RPMI7951 (cell line): ENCODE measurements around the gene NKAP. TPM values are rescaled to one million over a fixed set of nuclear protein-coding genes. Genes with fewer than 3 reads are reported as not detected.
"Not testable (repeated sequence)": the region's sequence is repeated elsewhere in the genome, so short reads cannot be mapped to it uniquely, and the experiment has no call there.

ENCODE experiments used
- DNase-seq: peaks from one replicate; pipeline ENCODE4 v3.0.0-alpha.2; 2012; ENCODE audit warnings: low read depth
- total RNA-seq: library from RNA; depleted of rRNA; stranded (reverse); fragments of >200 nt; shearing (Covaris generic); gene quantifications from 2 replicates; pipeline ENCODE4 v1.2.3, GENCODE V29; 2014

NKAP gene
- total RNA-seq, 1 experiment from 2014 or later = 2.9 TPM

- no peak for DNase-seq
These were observed 8.2 kb downstream of the NKAP start for GRCh38 chrX:119935215-119935874.

GRCh38 chrX:119922391-119922790 lies 21.2 kb downstream of the NKAP start:
- not testable (repeated sequence) for DNase-seq

- DNase-seq = no peak
These were observed 23.5 kb downstream of the NKAP start for GRCh38 chrX:119919835-119920585.

GRCh38 chrX:119917877-119918276 lies 25.7 kb downstream of the NKAP start:
- no peak for DNase-seq

GRCh38 chrX:119916310-119916709 lies 27.2 kb downstream of the NKAP start:
- no peak for DNase-seq

- no peak for DNase-seq
These were observed 42.6 kb downstream of the NKAP start for GRCh38 chrX:119900976-119901375.

GRCh38 chrX:119899125-119899524 lies 44.4 kb downstream of the NKAP start:
- no peak for DNase-seq

- no peak for DNase-seq
These were observed 47.7 kb downstream of the NKAP start, which contains the start of gene AKAP14 for GRCh38 chrX:119895843-119896326. TSS of gene AKAP14 (plus strand) at chrX:119895893. CDS start at chrX:119903224, 7,331 bp downstream.

GRCh38 chrX:119891961-119892692 lies 51.4 kb downstream of the NKAP start:
- DNase-seq = not testable (repeated sequence)

- DNase-seq = not testable (repeated sequence)
These were observed 52.9 kb downstream of the NKAP start for GRCh38 chrX:119890626-119891025.

- peak; percentile 63 for DNase-seq
These were observed 55.7 kb downstream of the NKAP start for GRCh38 chrX:119887721-119888425.

- DNase-seq = peak; percentile 55
These were observed 57.8 kb downstream of the NKAP start for GRCh38 chrX:119885554-119886428.

- peak; percentile 38 for DNase-seq
These were observed 62.8 kb downstream of the NKAP start for GRCh38 chrX:119880552-119881437.

GRCh38 chrX:119880076-119880475 lies 63.5 kb downstream of the NKAP start:
- no peak for DNase-seq

- no peak for DNase-seq
These were observed 64.8 kb downstream of the NKAP start for GRCh38 chrX:119878740-119879139.

- DNase-seq = peak; percentile 79
These were observed 71.8 kb downstream of the NKAP start, which contains the start of the genes NDUFA1 and RNF113A for GRCh38 chrX:119871599-119872395. TSS of gene NDUFA1 (plus strand) at chrX:119871832. CDS start at chrX:119871912, 80 bp downstream. TSS of gene RNF113A (minus strand) at chrX:119871733. CDS start at chrX:119871613, 120 bp downstream.

GRCh38 chrX:119871245-119871598 lies 72.3 kb downstream of the NKAP start:
- DNase-seq = no peak
